GM11168 (cell line): ENCODE results near the gene MAP1LC3A.
"Not testable (repeated sequence)": the region's sequence is repeated elsewhere in the genome, so short reads cannot be mapped to it uniquely, and the experiment has no call there.

Experiments
- in situ Hi-C: fragments of 300-500 bp; cut with MboI; formaldehyde crosslinking; loops from one replicate; pipeline ENCODE4 v1.12.0; 2022; ENCODE audit warnings: low sequenced_read_pairs; ENCODE audit not compliant: unreplicated experiment

Gene MAP1LC3A

DNA sequence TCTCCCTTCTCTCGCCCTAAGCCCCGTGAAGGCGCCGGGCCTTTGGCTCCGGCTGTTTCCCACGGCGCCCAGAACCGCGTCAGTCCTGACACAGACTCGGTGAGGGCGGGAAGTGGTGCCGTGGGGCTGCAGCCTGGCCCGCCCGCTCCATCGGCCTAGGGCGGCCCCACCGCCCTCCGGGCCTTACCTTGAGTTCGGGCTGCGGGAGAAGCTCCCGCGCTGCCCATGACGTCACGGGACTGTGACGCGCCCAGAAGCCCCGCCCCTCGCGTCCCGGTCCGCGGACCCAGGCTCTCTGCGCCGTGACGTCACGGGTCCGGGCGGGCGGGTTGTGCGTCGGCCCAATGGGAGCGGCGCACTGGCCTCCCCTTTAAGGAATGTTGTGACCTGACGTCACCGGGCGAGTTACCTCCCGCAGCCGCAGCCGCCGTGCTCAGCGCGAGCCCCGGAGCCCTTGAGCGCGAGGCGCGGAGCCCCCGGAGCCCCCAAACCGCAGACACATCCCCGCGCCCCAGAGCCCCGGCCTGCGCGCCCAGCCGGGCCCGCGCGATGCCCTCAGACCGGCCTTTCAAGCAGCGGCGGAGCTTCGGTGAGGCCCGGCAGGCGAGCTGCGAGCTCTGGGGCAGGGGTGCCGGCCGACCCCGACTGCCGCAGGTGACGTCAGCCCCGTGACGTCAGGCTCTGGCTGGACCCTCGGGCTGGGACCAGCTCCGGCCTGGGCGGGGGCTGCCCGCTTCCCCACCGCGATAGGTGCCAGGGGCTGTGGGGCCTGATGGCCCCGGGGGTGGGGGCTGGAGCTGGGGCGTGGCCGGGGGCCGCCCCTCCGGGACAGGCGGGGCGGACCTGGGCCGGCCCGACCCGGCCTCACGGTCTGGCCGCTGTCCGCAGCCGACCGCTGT is at the start of gene MAP1LC3A:
TSS of gene MAP1LC3A (plus strand) at position 399 of the 899 bp plus-strand sequence. CDS start at position 550, 151 bp downstream.
- in situ Hi-C loops: no loop called here

GRCh38 chr20:34510575-34510974 is 47.9 kb upstream of the MAP1LC3A start:
- in situ Hi-C loops: no loop called here

DNA sequence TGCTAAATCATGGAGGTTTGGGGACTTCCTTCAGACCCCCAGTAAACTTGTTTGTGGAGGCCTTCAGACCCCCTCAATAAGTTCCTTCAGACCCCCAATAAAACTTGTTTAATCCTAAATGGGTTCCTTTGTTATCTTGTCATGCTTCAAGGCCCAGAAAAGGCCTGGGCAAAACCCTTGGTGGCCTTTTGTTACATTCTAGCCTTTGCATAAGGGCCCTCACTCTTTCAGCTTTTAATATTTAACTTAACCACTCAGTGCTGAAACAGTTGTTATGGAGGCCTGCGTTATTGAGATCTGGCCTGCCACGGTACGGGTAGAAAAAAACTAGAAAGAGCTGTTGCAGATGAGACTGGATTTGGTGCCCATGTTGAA is 46.6 kb upstream of the MAP1LC3A start:
- in situ Hi-C loops: no loop called here

- in situ Hi-C loops: no loop called here
Measured at GRCh38 chr20:34512266-34512954, 46.1 kb upstream of the MAP1LC3A start.

- in situ Hi-C loops: no loop called here
Measured at GRCh38 chr20:34512955-34513419, 45.5 kb upstream of the MAP1LC3A start.

DNA sequence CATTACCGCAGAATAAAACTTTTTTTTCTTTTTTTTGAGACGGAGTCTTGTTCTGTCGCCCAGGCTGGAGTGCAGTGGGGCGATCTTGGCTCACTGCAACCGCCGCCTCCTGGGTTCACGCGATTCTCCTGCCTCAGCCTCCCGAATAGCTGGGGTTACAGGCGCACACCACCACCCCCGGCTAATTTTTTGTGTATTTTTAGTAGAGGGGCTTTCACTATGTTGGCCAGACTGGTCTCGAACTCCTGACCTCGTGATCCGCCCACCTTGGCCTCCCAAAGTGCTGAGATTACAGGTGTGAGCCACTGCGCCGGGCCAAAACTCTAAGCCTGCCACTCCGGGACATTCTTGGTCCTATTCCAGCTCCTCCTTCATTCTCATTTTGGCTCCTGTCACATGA is 44.5 kb upstream of the MAP1LC3A start:
- in situ Hi-C loops: not testable (repeated sequence)

DNA sequence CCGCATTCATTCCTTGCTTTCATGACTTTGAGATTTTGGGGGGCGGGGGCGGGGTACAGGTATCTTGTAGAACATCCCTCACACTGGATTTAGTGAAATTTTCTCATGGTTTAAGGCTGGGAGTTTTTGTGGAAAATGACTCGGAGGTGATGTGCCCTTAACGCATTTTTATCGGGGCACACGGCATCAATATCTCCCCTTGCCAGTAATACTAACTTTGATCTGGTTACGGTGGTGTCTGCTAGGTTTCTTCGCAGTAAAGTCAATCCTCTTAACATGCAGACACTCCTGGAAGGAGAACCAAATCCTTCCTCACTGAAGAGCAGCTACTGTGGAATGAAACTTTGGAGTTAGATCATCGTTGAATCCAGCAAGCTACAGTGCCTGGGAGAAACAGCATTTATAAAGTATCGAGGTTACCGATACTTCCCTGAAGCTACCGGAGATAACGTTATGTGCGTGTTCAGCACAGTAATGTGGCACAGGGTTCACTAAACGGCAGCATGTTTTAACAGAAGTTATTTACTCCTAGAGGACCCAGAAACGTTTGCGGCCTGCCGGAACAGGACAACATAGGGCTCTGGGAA is 43.5 kb upstream of the MAP1LC3A start:
- in situ Hi-C loops: loop anchor here (5.0 kb wide), 1 partner anchor 203 kb away; no protein-coding TSS in a partner anchor

DNA sequence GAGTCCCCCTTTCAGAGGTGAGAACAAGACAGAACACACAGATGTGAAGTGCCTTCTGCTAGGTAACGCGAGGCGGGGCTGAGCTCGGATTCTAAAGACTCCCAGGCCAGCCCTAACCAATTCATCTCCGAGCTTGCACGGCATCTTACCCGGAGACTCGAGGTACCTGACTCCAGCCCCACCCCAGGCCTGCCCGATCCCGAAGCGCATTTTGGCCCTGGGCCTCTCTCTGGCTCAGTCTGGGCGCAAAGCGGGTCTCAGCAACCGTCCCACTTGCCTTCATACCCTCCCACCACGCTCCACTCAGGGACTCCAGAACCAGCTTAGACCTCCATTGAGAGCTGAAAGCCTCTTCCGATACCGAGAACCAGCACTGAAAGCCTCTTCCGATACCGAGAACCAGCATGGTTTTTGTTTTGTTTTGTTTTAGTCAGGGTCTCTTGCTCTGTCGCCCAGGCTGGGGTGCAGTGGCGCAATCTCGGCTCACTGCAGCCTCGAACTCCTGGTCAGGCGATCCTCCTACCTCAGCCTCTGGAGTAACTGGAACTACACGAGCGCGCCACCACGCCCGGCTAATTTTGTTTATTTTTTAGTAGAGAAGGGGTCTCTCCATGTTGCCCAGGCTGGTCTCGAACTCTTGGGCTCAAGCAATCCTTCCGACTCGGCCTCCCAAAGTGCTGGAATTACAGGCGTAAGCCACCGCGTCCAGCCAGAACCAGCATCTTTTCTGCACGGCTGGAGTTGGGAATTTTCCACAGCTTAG is 42.9 kb upstream of the MAP1LC3A start:
- in situ Hi-C loops: loop anchor here (5.0 kb wide), 1 partner anchor 203 kb away; no protein-coding TSS in a partner anchor

- in situ Hi-C loops: loop anchor here (5.0 kb wide), 1 partner anchor 204 kb away; no protein-coding TSS in a partner anchor
Measured at GRCh38 chr20:34516247-34517113, 42.0 kb upstream of the MAP1LC3A start, which contains the start of gene DYNLRB1. DYNLRB1 (plus strand) TSS chr20:34516422; CDS start chr20:34516459, 37 bp downstream.

GRCh38 chr20:34517114-34517505 is 41.4 kb upstream of the MAP1LC3A start:
- in situ Hi-C loops: loop anchor here (5.0 kb wide), 1 partner anchor 205 kb away; no protein-coding TSS in a partner anchor

GRCh38 chr20:34518863-34519262 is 39.7 kb upstream of the MAP1LC3A start:
- in situ Hi-C loops: loop anchor here (5.0 kb wide), 1 partner anchor 207 kb away; no protein-coding TSS in a partner anchor

DNA sequence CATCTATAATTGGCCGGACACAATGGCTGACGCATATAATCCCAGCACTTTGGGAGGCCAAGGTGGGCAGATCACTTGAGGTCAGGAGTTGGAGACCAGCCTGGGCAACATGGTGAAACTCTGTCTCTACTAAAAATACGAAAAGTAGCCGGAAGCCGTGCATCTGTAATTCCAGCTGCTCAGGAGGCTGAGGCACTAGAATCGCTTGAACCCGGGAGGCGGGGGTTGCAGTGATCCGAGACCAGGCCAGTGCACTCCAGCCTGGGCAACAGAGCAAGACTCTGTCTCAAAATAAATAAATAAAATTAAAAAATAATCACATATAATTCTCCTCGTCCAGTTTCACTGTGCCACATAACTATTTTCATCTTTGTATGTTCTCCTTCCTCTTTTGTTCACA is 38.7 kb upstream of the MAP1LC3A start:
- in situ Hi-C loops: loop anchor here (5.0 kb wide), 1 partner anchor 208 kb away; no protein-coding TSS in a partner anchor

- in situ Hi-C loops: no loop called here
Measured at GRCh38 chr20:34522969-34523871, 35.3 kb upstream of the MAP1LC3A start.

GRCh38 chr20:34524426-34524825 is 34.1 kb upstream of the MAP1LC3A start:
- in situ Hi-C loops: no loop called here

DNA sequence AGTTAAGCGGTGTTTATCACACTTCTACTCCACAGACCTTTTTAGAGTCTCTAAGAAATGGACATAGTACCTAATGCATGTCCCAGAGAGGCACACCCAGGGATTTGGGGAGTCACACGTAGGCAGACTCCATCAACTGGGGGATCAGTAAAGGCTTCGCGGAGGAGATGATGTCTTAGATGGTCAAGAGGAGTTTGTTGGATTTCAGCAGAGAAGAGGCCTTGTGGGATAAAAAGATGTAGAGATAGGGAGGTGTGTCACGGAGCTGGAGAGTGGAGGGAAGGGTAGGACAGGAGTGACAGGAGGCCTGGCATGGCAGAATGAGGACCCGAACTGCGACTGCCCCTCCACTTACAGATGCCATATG is 33.2 kb upstream of the MAP1LC3A start:
- in situ Hi-C loops: no loop called here

DNA sequence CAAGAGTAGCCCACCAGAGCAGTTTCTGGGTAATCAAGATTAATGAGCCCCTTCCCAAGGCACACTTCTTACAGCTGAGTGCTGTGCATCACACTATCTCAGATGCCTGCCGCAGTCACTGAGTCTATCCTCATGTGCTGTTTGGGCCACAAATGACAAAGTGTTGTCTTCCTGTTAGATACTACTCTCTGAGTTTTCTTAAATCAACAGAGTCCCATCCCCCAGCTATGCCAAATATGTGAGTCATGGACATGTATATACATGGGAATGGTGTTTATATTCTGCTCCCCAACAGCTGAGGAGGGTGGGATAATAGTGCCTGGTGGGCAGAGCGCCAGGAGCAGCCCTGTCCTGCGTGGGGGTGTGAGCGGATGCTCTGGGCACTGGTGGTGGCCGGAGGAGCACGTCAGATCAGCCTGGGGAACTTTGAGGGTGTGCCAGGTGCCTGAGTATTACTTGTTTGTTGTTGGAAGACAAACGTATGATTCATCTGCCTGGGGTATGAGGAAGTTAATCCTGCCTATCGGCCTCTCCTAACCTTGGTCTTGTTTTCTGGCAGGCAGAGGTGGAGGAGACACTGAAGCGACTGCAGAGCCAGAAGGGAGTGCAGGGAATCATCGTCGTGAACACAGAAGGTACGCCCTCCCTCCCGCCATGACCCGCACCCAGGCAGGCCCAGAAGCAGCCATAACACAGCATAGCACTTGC is 32.7 kb upstream of the MAP1LC3A start:
- in situ Hi-C loops: no loop called here

DNA sequence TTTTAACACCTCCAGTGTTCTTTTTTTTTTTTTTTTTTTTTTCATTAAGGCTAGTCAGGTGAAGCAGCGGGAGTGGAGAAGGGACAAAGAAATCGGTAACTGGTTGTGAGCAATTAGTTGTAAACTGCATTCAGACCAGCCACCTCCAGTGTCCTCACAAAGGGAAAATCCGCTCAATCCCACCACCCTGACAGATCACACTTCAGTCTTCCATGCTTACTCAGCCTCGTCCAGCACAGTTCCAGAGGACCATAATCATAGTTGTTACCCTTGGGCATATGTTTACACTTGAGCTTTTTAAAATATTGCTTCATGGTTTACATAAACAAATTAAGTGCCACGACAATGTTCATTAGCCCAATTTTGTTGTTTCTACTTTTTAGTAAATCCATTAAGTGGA is 32.1 kb upstream of the MAP1LC3A start:
- in situ Hi-C loops: no loop called here
